Measurements from ENCODE around the gene CADPS. TPM values are rescaled to one million over a fixed set of nuclear protein-coding genes. Genes with fewer than 3 reads are reported as not detected.

Gene CADPS
- total RNA-seq, 1 donor from 2014 or later = 149 TPM

DNA sequence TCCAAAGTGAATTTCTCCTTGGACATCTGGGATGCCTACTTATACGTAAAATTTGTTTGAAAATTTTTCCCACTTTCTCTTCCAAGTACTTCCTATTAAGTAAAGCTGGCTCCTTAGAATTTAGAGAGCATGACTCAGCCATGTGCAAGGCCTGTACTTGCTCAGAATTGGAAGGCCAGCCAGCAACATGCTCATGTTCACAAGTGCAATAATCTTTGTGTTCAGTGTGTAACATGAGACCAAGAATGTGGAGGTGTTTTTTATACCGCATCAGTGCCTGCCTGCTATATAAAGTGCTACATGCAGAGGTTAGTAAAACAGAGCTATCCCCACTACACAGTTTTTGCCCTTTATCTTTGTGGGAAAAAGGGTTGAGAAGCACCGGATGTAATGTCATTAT lies 349.9 kb downstream of the CADPS start:
- Mint-ChIP-seq H3K27ac (no peak overlapping the region), H3K36me3 (ENCODE audit: insufficient read depth) (peaks cover 4% of the 10 kb centered on the region), H3K4me1 (ENCODE audit: low read depth) (peaks cover 2% of the 10 kb centered on the region), H3K27me3 (no peaks in the 10 kb centered on the region), H3K9me3 (ENCODE audit: low read depth) (no peaks in the 10 kb centered on the region), H3K4me3 (ENCODE audit: low read depth) (no peak overlapping the region)
- DNase-seq (ENCODE audit: low spot score, unreplicated experiment) = no peak
- TF ChIP-seq CTCF (IDR thresholded peaks at IDR 0.05; ENCODE audit: unreplicated experiment) = no peak

- no peak for TF ChIP-seq CTCF (IDR thresholded peaks at IDR 0.05; ENCODE audit: unreplicated experiment)
- H3K4me3 Mint-ChIP-seq (ENCODE audit: low read depth) = no peak overlapping the region
- no peaks in the 10 kb centered on the region for H3K27me3 Mint-ChIP-seq
- no peak overlapping the region for H3K27ac Mint-ChIP-seq
- peaks cover 2% of the 10 kb centered on the region for H3K4me1 Mint-ChIP-seq (ENCODE audit: low read depth)
- no peak for DNase-seq (ENCODE audit: low spot score, unreplicated experiment)
- peaks cover 4% of the 10 kb centered on the region for H3K36me3 Mint-ChIP-seq (ENCODE audit: insufficient read depth)
- H3K9me3 Mint-ChIP-seq (ENCODE audit: low read depth) = no peaks in the 10 kb centered on the region
These were observed 351.5 kb downstream of the CADPS start for GRCh38 chr3:62523672-62524071.

DNA sequence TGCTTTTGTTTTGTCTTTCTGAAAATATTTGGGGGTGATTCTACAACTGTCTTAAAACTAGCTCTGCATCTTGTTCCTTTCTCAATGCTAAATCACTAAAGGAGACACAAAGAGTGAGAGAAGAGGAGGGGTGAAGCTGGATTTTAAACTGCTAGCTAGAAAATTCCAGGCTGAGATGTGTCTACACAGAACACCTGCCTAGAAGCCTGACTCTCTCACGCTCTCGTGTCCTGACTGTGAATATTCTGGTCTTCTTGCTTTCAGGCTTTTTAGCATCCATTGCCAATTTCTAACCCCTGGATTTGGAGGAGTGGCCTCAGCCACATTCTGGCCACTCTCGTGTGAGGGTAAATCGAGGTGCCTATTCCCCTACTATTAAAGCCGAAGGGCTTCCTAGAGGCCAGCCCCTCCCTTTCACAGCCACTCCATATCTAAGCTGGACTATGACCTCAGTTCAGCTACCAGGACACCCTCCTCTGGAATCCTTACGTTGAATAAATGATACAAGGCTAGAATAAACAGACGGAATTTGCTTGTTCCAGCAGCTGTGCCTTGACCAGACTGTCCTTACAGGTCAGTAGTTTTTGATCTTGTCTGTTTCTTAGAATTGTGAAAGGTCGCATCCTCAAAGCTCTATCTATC lies 353.6 kb downstream of the CADPS start:
- H3K27me3 Mint-ChIP-seq = no peaks in the 10 kb centered on the region
- DNase-seq (ENCODE audit: low spot score, unreplicated experiment) = no peak
- no peak overlapping the region for H3K4me3 Mint-ChIP-seq (ENCODE audit: low read depth)
- TF ChIP-seq CTCF (IDR thresholded peaks at IDR 0.05; ENCODE audit: unreplicated experiment) = no peak
- H3K4me1 Mint-ChIP-seq (ENCODE audit: low read depth) = peaks cover 2% of the 10 kb centered on the region
- peaks cover 4% of the 10 kb centered on the region for H3K36me3 Mint-ChIP-seq (ENCODE audit: insufficient read depth)
- peak overlapping the region; percentile 30 for H3K27ac Mint-ChIP-seq
- no peaks in the 10 kb centered on the region for H3K9me3 Mint-ChIP-seq (ENCODE audit: low read depth)

DNA sequence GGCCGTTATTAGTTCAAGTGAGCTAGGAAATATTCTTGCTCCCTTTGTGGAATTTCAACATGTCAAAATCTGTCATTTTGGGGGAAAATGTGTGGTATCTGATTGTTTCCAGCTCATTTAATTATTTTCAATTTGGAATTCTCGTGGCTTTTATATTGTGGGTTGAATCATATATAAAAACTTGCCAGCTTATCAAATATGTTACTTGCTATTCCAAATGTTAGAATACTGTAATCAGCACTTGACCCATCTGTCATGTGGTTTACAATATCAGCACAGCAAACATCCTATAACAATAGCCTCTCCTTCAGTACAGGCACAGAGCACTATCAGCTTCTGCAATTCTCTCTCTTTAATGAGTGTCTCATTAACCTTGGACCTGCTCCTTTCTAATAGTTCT lies 371.7 kb downstream of the CADPS start:
- Mint-ChIP-seq H3K4me1 (ENCODE audit: low read depth) (peaks cover 7% of the 10 kb centered on the region), H3K27ac (no peak overlapping the region), H3K9me3 (ENCODE audit: low read depth) (no peaks in the 10 kb centered on the region), H3K4me3 (ENCODE audit: low read depth) (no peak overlapping the region), H3K36me3 (ENCODE audit: insufficient read depth) (peaks cover 7% of the 10 kb centered on the region), H3K27me3 (no peaks in the 10 kb centered on the region)
- DNase-seq (ENCODE audit: low spot score, unreplicated experiment) = no peak
- no peak for TF ChIP-seq CTCF (IDR thresholded peaks at IDR 0.05; ENCODE audit: unreplicated experiment)

DNA sequence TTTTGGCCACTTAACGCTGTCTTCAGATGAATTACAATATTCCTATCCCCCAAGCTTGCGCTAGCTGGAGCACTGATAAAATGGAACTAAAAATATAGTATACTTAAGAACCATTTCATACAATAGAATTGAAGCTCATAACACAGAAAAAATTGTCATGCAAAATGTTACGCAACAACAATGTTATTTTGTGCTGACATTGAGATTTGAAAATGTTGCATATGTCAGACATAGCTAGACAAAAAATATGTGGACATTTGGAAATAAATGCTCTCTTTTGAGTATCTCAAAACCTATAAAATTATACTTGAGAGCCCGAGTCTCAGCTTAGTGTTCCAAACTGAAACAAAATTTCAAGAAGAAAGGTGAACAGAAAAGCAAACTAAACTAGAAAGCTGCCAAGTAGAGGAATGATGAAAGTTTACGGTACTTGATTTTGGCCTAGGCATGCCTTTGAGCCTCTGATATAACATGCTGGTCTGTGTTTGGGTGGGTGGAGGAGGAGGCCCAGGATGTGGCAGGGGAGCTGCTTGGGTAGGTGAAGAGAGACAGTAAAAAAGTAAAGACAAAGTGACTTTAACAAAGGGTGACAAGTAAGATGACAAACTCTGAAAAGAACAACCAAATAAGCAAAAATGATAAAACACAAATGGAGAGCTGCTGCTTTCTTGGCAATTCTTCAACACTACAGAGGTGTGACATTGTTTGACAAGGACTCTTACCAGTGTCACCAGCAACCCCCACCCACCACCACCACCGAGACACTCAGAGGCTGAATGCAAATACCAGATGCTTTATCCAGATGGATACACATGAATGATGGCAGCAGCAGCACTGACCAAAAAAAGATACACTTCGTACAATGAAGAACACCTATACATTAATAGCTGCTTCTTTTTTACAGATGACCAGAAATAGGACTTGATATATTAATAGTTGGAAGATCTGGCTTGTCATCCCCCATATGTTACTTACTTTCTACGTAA lies 372.6 kb downstream of the CADPS start:
- DNase-seq (ENCODE audit: low spot score, unreplicated experiment) = no peak
- peaks cover 11% of the 10 kb centered on the region for H3K36me3 Mint-ChIP-seq (ENCODE audit: insufficient read depth)
- H3K9me3 Mint-ChIP-seq (ENCODE audit: low read depth) = no peaks in the 10 kb centered on the region
- TF ChIP-seq CTCF (IDR thresholded peaks at IDR 0.05; ENCODE audit: unreplicated experiment) = no peak
- peaks cover 7% of the 10 kb centered on the region for H3K4me1 Mint-ChIP-seq (ENCODE audit: low read depth)
- H3K4me3 Mint-ChIP-seq (ENCODE audit: low read depth) = no peak overlapping the region
- no peak overlapping the region for H3K27ac Mint-ChIP-seq
- no peaks in the 10 kb centered on the region for H3K27me3 Mint-ChIP-seq

Measured in progenitor cell of endocrine pancreas (in vitro differentiated cells).